Tibial nerve (tissue), 4 donors: ENCODE measurements around the gene MEX3B. TPM values are rescaled to one million over a fixed set of nuclear protein-coding genes. Genes with fewer than 3 reads are reported as not detected.

Source experiments
- DNase-seq, 2 donors: peaks; one replicate each; pipeline ENCODE4 v3.0.0-alpha.2; 2019; ENCODE audit warnings: low spot score in 2 of 2
- H3K27ac ChIP-seq, 4 donors: fragments of 200-600 bp; sonication (generic) in 3 of 4; one replicate each; pipeline ENCODE4 v1.5.1; 2017 to 2019; ENCODE audit warnings: mild to moderate bottlenecking in 1 of 4
- H3K27me3 ChIP-seq, 2 donors: fragments of 200-600 bp; sonication (generic) in 1 of 2; one replicate each; pipeline versions ENCODE4 v1.5.1 to v1.6.0; 2017 to 2019
- H3K36me3 ChIP-seq, 3 donors: fragments of 200-600 bp; sonication (generic); one replicate each; pipeline ENCODE4 v1.5.1; 2018 to 2019
- H3K4me1 ChIP-seq, 4 donors: fragments of 200-600 bp; sonication (generic) in 3 of 4; one replicate each; pipeline ENCODE4 v1.5.1; 2017 to 2019
- H3K4me3 ChIP-seq, 4 donors: fragments of 200-600 bp; sonication (generic) in 3 of 4; one replicate each; pipeline ENCODE4 v1.5.1; 2017 to 2019; ENCODE audit warnings: mild to moderate bottlenecking in 1 of 4, moderate library complexity in 1 of 4
- H3K9me3 ChIP-seq, 4 donors: fragments of 200-600 bp; sonication (generic) in 3 of 4; one replicate each; pipeline ENCODE4 v1.5.1; 2017 to 2019
- EP300 ChIP-seq, 2 donors: sonication (generic); formaldehyde crosslinking; IDR thresholded peaks; one replicate each; pipeline ENCODE4 v1.6.1; 2017; ENCODE audit warnings: antibody characterized with exemption in 2 of 2, mild to moderate bottlenecking in 1 of 2
- POLR2A ChIP-seq, 2 donors: fragments of 450-650 bp; IDR thresholded peaks; one replicate each; pipeline ENCODE4 v1.6.1; 2017; ENCODE audit warnings: antibody characterized with exemption in 2 of 2, mild to moderate bottlenecking in 2 of 2, moderate library complexity in 2 of 2
- WGBS, 2 donors: methylation state at CpG; one replicate each; pipeline ENCODE4 v1.1.5; 2018; 5-methylcytosine and 5-hydroxymethylcytosine counted together
- total RNA-seq, 4 donors: library from RNA; depleted of rRNA; stranded (reverse); fragments of >200 nt; gene quantifications; one replicate each; pipeline ENCODE4 v1.1.0, GENCODE V29; 2016
- TF ChIP-seq, protein P1 (sequence below), 5 experiments: fragments of 200-600 bp in 3 of 5; fragments of 450-650 bp in 2 of 5; sonication (generic) in 3 of 5; IDR thresholded peaks; one replicate each; pipeline ENCODE4 v1.5.1; 2016 to 2019; ENCODE audit warnings: antibody characterized with exemption in 5 of 5, mild to moderate bottlenecking in 3 of 5, moderate library complexity in 2 of 5

MEX3B gene
- total RNA-seq, 4 donors from 2014 or later = 0.30 to 1.9 (median 0.90) TPM

DNA sequence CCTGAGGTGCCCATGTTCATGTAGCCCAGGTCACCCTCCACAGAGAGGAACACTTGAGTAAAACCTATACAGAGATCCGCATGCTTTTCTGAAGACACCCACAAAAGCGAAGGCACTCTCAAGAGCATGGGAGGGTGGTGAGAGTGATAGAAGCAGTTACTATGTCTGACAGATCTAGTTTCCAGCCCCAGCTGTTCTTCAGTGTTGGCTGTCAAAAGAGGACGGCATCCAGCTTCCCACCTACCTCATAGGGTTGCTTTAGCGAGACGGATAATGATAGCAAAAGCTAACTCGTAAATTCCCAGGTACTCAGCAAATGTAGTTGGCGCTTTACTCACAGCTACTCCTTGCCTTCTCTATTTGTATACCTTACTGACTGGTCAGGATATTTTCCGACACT lies 3.0 kb upstream of the MEX3B start:
- no peak for TF ChIP-seq POLR2A (IDR thresholded peaks at IDR 0.05)
- TF ChIP-seq, protein P1, sequence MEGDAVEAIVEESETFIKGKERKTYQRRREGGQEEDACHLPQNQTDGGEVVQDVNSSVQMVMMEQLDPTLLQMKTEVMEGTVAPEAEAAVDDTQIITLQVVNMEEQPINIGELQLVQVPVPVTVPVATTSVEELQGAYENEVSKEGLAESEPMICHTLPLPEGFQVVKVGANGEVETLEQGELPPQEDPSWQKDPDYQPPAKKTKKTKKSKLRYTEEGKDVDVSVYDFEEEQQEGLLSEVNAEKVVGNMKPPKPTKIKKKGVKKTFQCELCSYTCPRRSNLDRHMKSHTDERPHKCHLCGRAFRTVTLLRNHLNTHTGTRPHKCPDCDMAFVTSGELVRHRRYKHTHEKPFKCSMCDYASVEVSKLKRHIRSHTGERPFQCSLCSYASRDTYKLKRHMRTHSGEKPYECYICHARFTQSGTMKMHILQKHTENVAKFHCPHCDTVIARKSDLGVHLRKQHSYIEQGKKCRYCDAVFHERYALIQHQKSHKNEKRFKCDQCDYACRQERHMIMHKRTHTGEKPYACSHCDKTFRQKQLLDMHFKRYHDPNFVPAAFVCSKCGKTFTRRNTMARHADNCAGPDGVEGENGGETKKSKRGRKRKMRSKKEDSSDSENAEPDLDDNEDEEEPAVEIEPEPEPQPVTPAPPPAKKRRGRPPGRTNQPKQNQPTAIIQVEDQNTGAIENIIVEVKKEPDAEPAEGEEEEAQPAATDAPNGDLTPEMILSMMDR (IDR thresholded peaks at IDR 0.05) = no peak
- no peak for TF ChIP-seq EP300 (IDR thresholded peaks at IDR 0.05)
- Histone ChIP-seq H3K27me3 (peaks cover 0 to 4% of the 10 kb centered on the region in 2 donors), H3K9me3 (no peaks in the 10 kb centered on the region), H3K36me3 (no peaks in the 10 kb centered on the region), H3K27ac (no peak overlapping the region), H3K4me3 (no peak overlapping the region), H3K4me1 (peaks cover 0 to 21% (median 11%) of the 10 kb centered on the region in 4 donors)
- WGBS, 2 donors = 70 to 76% methylated on average over 8 of the region's 8 CpGs
- DNase-seq = no peak

DNA sequence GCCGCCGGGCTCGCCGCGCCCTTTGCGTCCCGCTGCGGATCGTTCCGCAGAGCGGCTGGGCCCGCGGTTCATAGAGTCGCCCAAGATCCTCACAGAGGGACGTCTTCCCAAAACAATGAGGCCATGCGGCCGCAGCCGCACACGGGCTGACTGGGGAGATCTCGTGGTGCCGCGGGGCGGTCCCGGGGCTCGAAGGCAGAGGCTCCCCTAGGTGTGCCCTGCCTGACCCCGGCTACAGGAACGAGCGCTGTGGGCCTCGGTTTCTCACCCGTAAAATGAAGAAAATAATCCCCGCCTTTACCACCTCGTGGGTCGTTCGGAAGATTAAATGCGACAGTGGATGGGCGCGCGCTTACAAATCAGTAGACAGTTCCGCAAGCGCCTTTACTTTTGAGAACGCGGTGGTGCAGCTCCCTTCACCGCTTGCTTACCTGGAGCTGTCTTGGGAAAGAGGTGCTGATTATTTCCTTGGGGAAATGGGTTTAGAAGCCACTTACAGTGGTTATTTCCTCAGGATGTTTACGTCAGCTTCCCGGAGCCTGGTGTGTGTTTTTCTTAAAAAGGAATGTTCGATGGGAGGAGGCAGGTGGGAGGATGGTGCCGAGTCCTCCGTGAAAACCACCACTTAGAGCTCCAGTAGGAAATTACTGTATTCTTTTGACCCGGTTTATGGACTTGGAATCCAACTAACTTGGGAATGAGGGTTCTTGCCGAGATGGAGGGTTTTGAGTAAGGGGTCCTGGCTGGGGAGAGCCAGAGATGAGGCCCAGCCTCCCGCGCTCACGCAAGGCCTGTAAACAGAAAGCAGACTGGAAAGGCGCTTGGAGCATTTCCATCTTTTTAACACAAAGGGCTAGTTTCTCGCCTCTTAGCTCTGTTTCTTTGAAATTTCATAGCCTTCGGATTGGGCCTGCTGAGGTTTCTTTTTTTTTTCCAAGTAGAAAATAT lies 1.9 kb upstream of the MEX3B start:
- Histone ChIP-seq H3K27ac (peak overlapping the region; percentile 46 to 95 (median 86)), H3K4me3 (peak overlapping the region; percentile 55 to 89 (median 72)), H3K4me1 (peaks cover 0 to 27% (median 18%) of the 10 kb centered on the region in 4 donors), H3K9me3 (no peaks in the 10 kb centered on the region), H3K27me3 (no peaks in the 10 kb centered on the region), H3K36me3 (peaks cover 0 to 10% (median 0%) of the 10 kb centered on the region in 3 donors)
- 11 to 12% methylated on average over 39 to 48 of the region's 56 CpGs for WGBS, 2 donors
- TF ChIP-seq, protein P1 (IDR thresholded peaks at IDR 0.05) = no peak
- TF ChIP-seq POLR2A (IDR thresholded peaks at IDR 0.05) = no peak
- no peak for TF ChIP-seq EP300 (IDR thresholded peaks at IDR 0.05)
- peak in 1 of 2 donors; percentile 18 for DNase-seq

DNA sequence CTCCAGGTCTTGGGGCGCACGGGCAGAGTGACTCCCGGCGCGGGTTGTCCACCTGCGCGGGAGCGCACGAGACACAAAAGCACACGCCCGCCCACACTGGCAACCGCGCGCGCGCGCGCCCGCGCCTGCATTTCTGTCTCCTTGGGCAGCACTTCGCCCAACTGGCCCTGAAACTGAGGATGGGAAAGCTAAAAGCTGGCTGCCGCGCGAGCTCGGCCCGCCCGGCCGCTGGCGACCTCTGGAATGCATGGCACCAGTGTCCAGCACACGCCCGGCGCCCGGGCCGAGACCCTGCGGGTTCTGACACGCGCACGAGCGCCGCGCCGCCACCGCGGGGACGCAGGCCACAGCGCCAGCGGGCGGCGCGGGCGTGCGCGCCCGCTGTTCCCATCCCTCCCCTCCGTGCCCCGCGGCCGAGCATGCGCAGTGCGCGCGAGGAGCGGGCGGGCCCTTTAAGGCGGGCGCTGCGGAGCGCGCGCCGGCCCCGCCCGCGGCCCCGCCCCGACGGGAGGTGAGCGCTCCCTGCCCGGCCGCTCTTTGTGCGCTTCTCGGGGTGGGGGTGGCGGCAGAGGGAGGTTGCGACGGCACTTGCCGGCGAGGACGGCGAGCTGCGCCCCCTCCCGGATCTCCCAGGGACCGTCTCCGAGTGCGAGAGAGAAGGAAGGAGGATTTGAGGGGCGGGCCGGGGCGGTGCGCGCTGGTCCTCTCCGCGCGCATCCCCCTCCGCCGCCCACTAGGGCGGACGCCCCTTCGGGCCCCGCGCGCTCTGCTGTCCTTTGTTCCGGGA lies 1.0 kb upstream of the MEX3B start:
- Histone ChIP-seq H3K4me1 (peaks cover 0 to 27% (median 18%) of the 10 kb centered on the region in 4 donors), H3K4me3 (peak overlapping the region; percentile 68 to 99 (median 82)), H3K27me3 (no peaks in the 10 kb centered on the region), H3K9me3 (no peaks in the 10 kb centered on the region), H3K27ac (peak overlapping the region; percentile 88 to 95 (median 94)), H3K36me3 (peaks cover 0 to 10% (median 0%) of the 10 kb centered on the region in 3 donors)
- WGBS, 2 donors = 1% methylated on average over 41 to 51 of the region's 111 CpGs
- TF ChIP-seq, protein P1 (IDR thresholded peaks at IDR 0.05) = peak; percentile 31 to 94 (median 80)
- peak; percentile 60 to 69 for TF ChIP-seq POLR2A (IDR thresholded peaks at IDR 0.05)
- TF ChIP-seq EP300 (IDR thresholded peaks at IDR 0.05) = no peak
- DNase-seq = peak; percentile 71 to 81

DNA sequence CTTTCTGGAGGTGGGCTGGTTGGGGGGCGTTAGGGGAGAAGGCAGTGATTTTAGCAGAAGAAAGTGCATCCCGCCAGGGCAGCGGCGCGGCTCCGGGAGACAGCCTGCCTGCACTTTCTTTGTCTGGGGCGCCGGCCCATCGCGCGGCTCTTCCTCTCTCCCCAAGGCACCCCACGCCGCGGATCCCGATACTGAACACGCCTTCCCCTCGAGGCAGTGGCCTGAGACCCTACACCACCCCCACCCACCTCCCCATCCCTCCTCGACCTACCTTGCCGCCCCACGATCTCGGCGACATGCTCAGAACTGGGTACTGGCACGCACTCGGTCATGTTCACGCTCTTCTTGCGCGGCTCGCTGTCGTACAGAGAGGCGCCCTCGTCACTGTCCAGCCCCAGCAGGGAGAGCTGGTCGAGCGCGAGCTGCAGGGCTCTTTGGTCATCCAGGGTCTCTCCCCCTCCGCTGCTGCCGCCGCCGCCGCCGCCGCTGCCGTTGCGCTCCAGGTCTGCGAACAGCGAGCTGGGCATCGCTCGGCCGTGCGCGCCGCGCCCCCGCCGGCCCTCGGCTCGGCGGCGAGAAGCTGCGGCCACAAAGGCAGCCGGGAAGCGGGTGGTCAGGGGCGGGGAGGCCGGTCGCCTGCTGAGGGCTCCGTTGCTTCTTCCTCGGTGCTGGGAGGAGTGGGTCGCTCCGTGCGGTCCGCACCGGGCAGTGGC lies 483 bp downstream of the MEX3B start:
- H3K36me3 ChIP-seq = peaks cover 0 to 10% (median 0%) of the 10 kb centered on the region in 3 donors
- peak overlapping the region; percentile 68 to 99 (median 82) for H3K4me3 ChIP-seq
- H3K27ac ChIP-seq = peak overlapping the region; percentile 54 to 95 (median 90)
- no peaks in the 10 kb centered on the region for H3K9me3 ChIP-seq
- 0% methylated on average over 48 to 53 of the region's 71 CpGs for WGBS, 2 donors
- TF ChIP-seq POLR2A (IDR thresholded peaks at IDR 0.05) (no peak), EP300 (IDR thresholded peaks at IDR 0.05) (no peak)
- TF ChIP-seq, protein P1 (IDR thresholded peaks at IDR 0.05) = no peak
- no peaks in the 10 kb centered on the region for H3K27me3 ChIP-seq
- H3K4me1 ChIP-seq = peaks cover 0 to 27% (median 18%) of the 10 kb centered on the region in 4 donors
- DNase-seq = peak; percentile 9 to 22
